HepG2 (cell line): ENCODE measurements around the gene STX1B. TPM values are rescaled to one million over a fixed set of nuclear protein-coding genes. Genes with fewer than 3 reads are reported as not detected.

Experiments used
- ATAC-seq: fragments of 200-7000 bp; cut with Tn5 transposase; 3 replicates; pipeline ENCODE4 v1.9.1; 2020; ENCODE audit warnings: mild to moderate bottlenecking, moderate library complexity
- BruUV-seq: library from RNA; stranded (reverse); fragments of 400-500 nt; replicated peaks from 2 replicates; lab custom pipeline; 2021; lab: Mats Ljungman, UMichigan
- CTCF ChIA-PET: fragments of 300-600 bp; formaldehyde crosslinking; extraction: SDS; loops from one replicate; lab custom pipeline; 2021; ENCODE audit warnings: low total read pairs, inconsistent platforms, low intra/inter-chr PET ratio; lab: Yijun Ruan, JAX
- POLR2A ChIA-PET: fragments of 350-600 bp; sonication (Branson Sonifier 250); formaldehyde crosslinking; loops from one replicate; lab custom pipeline; 2020; ENCODE audit warnings: antibody characterized with exemption, inconsistent platforms; lab: Yijun Ruan, JAX
- DNase-seq: peaks from one replicate; pipeline ENCODE4 v3.0.0-alpha.2; 2015; ENCODE audit warnings: low spot score
- FAIRE-seq: peaks from 3 replicates; lab custom pipeline; 2011; peaks lifted over from hg19 to GRCh38; lab: Jason Lieb, UNC
- H2AFZ ChIP-seq: one replicate; pipeline ENCODE4 v1.6.1; 2011; ENCODE audit warnings: low read length, inconsistent platforms
- H3K27ac ChIP-seq: fragments of 300-600 bp; 3 replicates; pipeline ENCODE4 v1.8.0; 2011; ENCODE audit warnings: mixed run types, mild to moderate bottlenecking, mixed read lengths, low read length, inconsistent platforms; ENCODE audit not compliant: insufficient read depth; ENCODE audit errors: extremely low read length
- H3K27me3 ChIP-seq, 2 experiments: fragments of 200-600 bp in 1 of 2; 2 replicates in 1 of 2; 3 replicates in 1 of 2; pipeline versions ENCODE4 v1.6.0 to v1.8.0; 2011; ENCODE audit warnings: low read length in 2 of 2, mild to moderate bottlenecking in 2 of 2, moderate library complexity in 2 of 2, inconsistent platforms in 1 of 2; ENCODE audit not compliant: insufficient read depth in 2 of 2, control insufficient read depth in 1 of 2
- H3K36me3 ChIP-seq, 2 experiments: fragments of 200-600 bp in 1 of 2; replicated peaks in 1 of 2; 2 replicates in 1 of 2; 3 replicates in 1 of 2; pipeline versions ENCODE4 v1.5.1 to v1.8.0; 2011; ENCODE audit warnings: low read length in 2 of 2, inconsistent platforms in 1 of 2; ENCODE audit not compliant: insufficient read depth in 2 of 2, control insufficient read depth in 1 of 2
- H3K4me1 ChIP-seq: 2 replicates; pipeline ENCODE4 v1.5.1; 2012; ENCODE audit warnings: low read length, inconsistent platforms; ENCODE audit not compliant: insufficient read depth
- H3K4me2 ChIP-seq: 2 replicates; pipeline ENCODE4 v1.6.0; 2011; ENCODE audit warnings: low read depth, low read length, inconsistent platforms
- H3K4me3 ChIP-seq, 3 experiments: fragments of 200-600 bp in 1 of 3; sonication (generic), shearing (Covaris generic) in 1 of 3; replicated peaks in 1 of 3; 2 replicates each; pipeline ENCODE4 v1.5.1; 2011 to 2016; ENCODE audit warnings: low read length in 3 of 3, inconsistent platforms in 2 of 3, low read depth in 2 of 3, mild to moderate bottlenecking in 2 of 3, control low read depth in 1 of 3, mixed read lengths in 1 of 3; ENCODE audit not compliant: insufficient read depth in 1 of 3
- H3K79me2 ChIP-seq: one replicate; pipeline ENCODE4 v1.6.1; 2011; ENCODE audit warnings: low read length, inconsistent platforms; ENCODE audit not compliant: insufficient read depth
- H3K9ac ChIP-seq: 2 replicates; pipeline ENCODE4 v1.6.0; 2011; ENCODE audit warnings: mild to moderate bottlenecking, low read depth, low read length, inconsistent platforms; ENCODE audit not compliant: insufficient read depth
- H3K9me3 ChIP-seq: 2 replicates; pipeline ENCODE4 v1.5.1; 2012; ENCODE audit warnings: mild to moderate bottlenecking, low read length
- H4K20me1 ChIP-seq: 2 replicates; pipeline ENCODE4 v1.6.0; 2011; ENCODE audit warnings: inconsistent platforms, mild to moderate bottlenecking, low read length, moderate library complexity; ENCODE audit not compliant: insufficient read depth
- CENPBD1 ChIP-seq: sonication (generic); formaldehyde crosslinking; IDR thresholded peaks from 2 replicates; pipeline ENCODE4 v1.8.0; 2022; ENCODE audit warnings: missing genetic modification reagents, low read depth, mild to moderate bottlenecking, borderline replicate concordance
- CSRNP1 ChIP-seq: sonication (generic); formaldehyde crosslinking; IDR thresholded peaks from 2 replicates; pipeline ENCODE4 v1.8.1; 2023; ENCODE audit warnings: mild to moderate bottlenecking, missing genetic modification reagents
- EHMT2 ChIP-seq: fragments of 200-600 bp; sonication (generic); IDR thresholded peaks from 2 replicates; pipeline ENCODE4 v1.7.0; 2017; ENCODE audit warnings: antibody characterized with exemption, low read depth, low read length, borderline replicate concordance
- FOXK1 ChIP-seq: sonication (generic); formaldehyde crosslinking; IDR thresholded peaks from 2 replicates; pipeline ENCODE4 v1.4.0; 2020; ENCODE audit warnings: low read depth, missing genetic modification reagents, borderline replicate concordance
- HNRNPL ChIP-seq: fragments of 200-400 bp; formaldehyde crosslinking; IDR thresholded peaks from 2 replicates; pipeline ENCODE4 v1.6.1; 2017; ENCODE audit warnings: mild to moderate bottlenecking, low read depth, low read length
- HOXA3 ChIP-seq: sonication (generic); formaldehyde crosslinking; IDR thresholded peaks from 2 replicates; pipeline ENCODE4 v1.5.0; 2020; ENCODE audit warnings: missing genetic modification reagents
- MAZ ChIP-seq, 2 experiments: sonication (generic) in 1 of 2; formaldehyde crosslinking in 1 of 2; IDR thresholded peaks; 2 replicates each; pipeline versions ENCODE4 v1.5.0 to v1.6.1; 2012 to 2020; ENCODE audit warnings: low read depth in 2 of 2, mild to moderate bottlenecking in 2 of 2, borderline replicate concordance in 1 of 2, improper control_type of control experiment in 1 of 2, low read length in 1 of 2, missing genetic modification reagents in 1 of 2, moderate library complexity in 1 of 2
- NFATC3 ChIP-seq: sonication (generic); formaldehyde crosslinking; IDR thresholded peaks from 2 replicates; pipeline ENCODE4 v1.5.1; 2020; ENCODE audit warnings: mild to moderate bottlenecking, missing genetic modification reagents
- NFRKB ChIP-seq: fragments of 450-650 bp; IDR thresholded peaks from 2 replicates; pipeline ENCODE4 v1.6.1; 2017
- RBAK ChIP-seq: sonication (generic); formaldehyde crosslinking; IDR thresholded peaks from 2 replicates; pipeline ENCODE4 v1.5.1; 2020; ENCODE audit warnings: mild to moderate bottlenecking, missing genetic modification reagents
- SMARCE1 ChIP-seq: fragments of 450-650 bp; IDR thresholded peaks from 2 replicates; pipeline ENCODE4 v1.6.1; 2017; ENCODE audit warnings: borderline replicate concordance
- YEATS2 ChIP-seq: sonication (generic); formaldehyde crosslinking; IDR thresholded peaks from 2 replicates; pipeline ENCODE4 v1.4.0; 2020; ENCODE audit warnings: missing genetic modification reagents, borderline replicate concordance
- ZNF205 ChIP-seq: IDR thresholded peaks from 2 replicates; pipeline ENCODE4 v1.6.1; 2018; ENCODE audit warnings: missing biosample characterization, missing genetic modification reagents
- ZNF367 ChIP-seq: sonication (generic); formaldehyde crosslinking; IDR thresholded peaks from 2 replicates; pipeline ENCODE4 v1.4.0; 2020; ENCODE audit warnings: missing genetic modification reagents, borderline replicate concordance
- ZNF432 ChIP-seq: sonication (generic); formaldehyde crosslinking; IDR thresholded peaks from 2 replicates; pipeline ENCODE4 v1.5.0; 2020; ENCODE audit warnings: missing genetic modification reagents, mild to moderate bottlenecking, borderline replicate concordance
- ZNF501 ChIP-seq: sonication (generic); formaldehyde crosslinking; IDR thresholded peaks from 2 replicates; pipeline ENCODE4 v1.5.1; 2020; ENCODE audit warnings: mild to moderate bottlenecking, moderate library complexity, missing genetic modification reagents
- ZNF543 ChIP-seq: sonication (generic); formaldehyde crosslinking; IDR thresholded peaks from 2 replicates; pipeline ENCODE4 v1.4.0; 2020; ENCODE audit warnings: mild to moderate bottlenecking, missing genetic modification reagents
- ZNF709 ChIP-seq: sonication (generic); formaldehyde crosslinking; IDR thresholded peaks from 2 replicates; pipeline ENCODE4 v1.5.0; 2020; ENCODE audit warnings: mild to moderate bottlenecking, missing genetic modification reagents
- WGBS: methylation state at CpG from one replicate; pipeline ENCODE4 v1.1.6; 2017; ENCODE audit warnings: low lambda C conversion rate; 5-methylcytosine and 5-hydroxymethylcytosine counted together
- in situ Hi-C: cut with HindIII; loops from 2 replicates; pipeline ENCODE4 v1.10.0; 2017; ENCODE audit warnings: low pct_unique_long_range_greater_than_20kb; ENCODE audit not compliant: extremely low pct_ligation_motif_present
- intact Hi-C: fragments of 100-400 bp; cut with micrococcal nuclease; formaldehyde crosslinking; loops from one replicate; pipeline ENCODE4 v1.10.0; 2022; ENCODE audit not compliant: unreplicated experiment
- polyA plus RNA-seq, 8 experiments: library from polyadenylated mRNA; depleted of rRNA in 3 of 8; stranded (reverse) in 7 of 8; unstranded in 1 of 8; fragments of >200 nt; fragmentation: Illumina TruSeq in 4 of 8; extraction: Trizol in 4 of 8; gene quantifications; 2 replicates each; pipeline versions ENCODE4 v1.2.1 to v1.2.3, GENCODE V29; 2011 to 2016; ENCODE audit warnings: low read depth in 4 of 8, missing spikeins in 1 of 8, mixed read lengths in 1 of 8; ENCODE audit not compliant: insufficient read depth in 1 of 8
- total RNA-seq, 5 experiments: library from RNA; depleted of rRNA; stranded (reverse); fragments of >200 nt; fragmentation: Illumina TruSeq; extraction: Trizol; gene quantifications; 2 replicates each; pipeline ENCODE4 v1.2.3, GENCODE V29; 2016; ENCODE audit warnings: low read depth in 1 of 5

Gene STX1B
- total and polyA plus RNA-seq, 2 of the 13 experiments (the other 11 are each of a cell fraction or from before 2014, with no cell fraction given): 2.1 to 3.0 TPM

GRCh38 chr16:30949650-30950515 is 60.6 kb downstream of the STX1B start (continued):
- TF ChIP-seq MAZ (IDR thresholded peaks at IDR 0.05; ENCODE audit: borderline replicate concordance, low read depth, low read length) (0 out of 2 replicates have a peak, but pooled peaks have one; percentile 55), MAZ (CRISPR knock-in tag; IDR thresholded peaks at IDR 0.05; ENCODE audit: low read depth) (peak; percentile 91), NFRKB (no peak)

- H3K27ac ChIP-seq: peak within 1 kb of the TSS; percentile 74
- H3K4me3 ChIP-seq: peak within 1 kb of the TSS; percentile 74 to 93 (median 88)
- in situ Hi-C loops (no loop called here), intact Hi-C loops (loop anchor here (1.0 kb wide), 1 partner anchor 27 kb away; no protein-coding TSS in a partner anchor)
- peak within 1 kb of the TSS; percentile 98 for H3K4me2 ChIP-seq
- ATAC-seq: peak; percentile 48
- no peak for DNase-seq
- 3% methylated on average over 42 of the region's 70 CpGs for WGBS
- no TSS peak for BruUV-seq
- H3K36me3 ChIP-seq: peaks cover under 1 to 10% of the 10 kb centered on the region in 2 experiments; a peak in 3 of 5 replicates
- H3K9ac ChIP-seq: peak within 1 kb of the TSS; percentile 91
- FAIRE-seq: peak; percentile 37
- H3K9me3 ChIP-seq: no peaks in the 10 kb centered on the region
- POLR2A ChIA-PET: interaction anchor here (0.7 to 2.1 kb wide), 11 partner anchors 8 to 232 kb away, joined by 3 to 8 read pairs (median 6); partner anchors contain the start of genes FBXL19, KAT8, ZNF646 and ZNF668
- CTCF ChIA-PET: no interaction called here
- peaks cover 5% of the 10 kb centered on the region for H3K79me2 ChIP-seq
- peaks cover 35% of the 10 kb centered on the region for H3K4me1 ChIP-seq
- H2AFZ ChIP-seq: no peak within 1 kb of the TSS
- no peaks in the 10 kb centered on the region for H4K20me1 ChIP-seq
- no peaks in the 10 kb centered on the region; a peak in 1 of 5 replicates for H3K27me3 ChIP-seq
- TF ChIP-seq CENPBD1: no peak; the same call in 1 of the 2 replicates
- 0 out of 2 replicates have a peak, but pooled peaks have one; percentile 14 for TF ChIP-seq ZNF432 (CRISPR knock-in tag)
- 0 out of 2 replicates have a peak, but pooled peaks have one; percentile 38 for TF ChIP-seq ZNF367 (CRISPR knock-in tag)
- no peak for TF ChIP-seq YEATS2
- peak; percentile 70; the same call in 1 of the 2 replicates for TF ChIP-seq ZNF709 (CRISPR knock-in tag)
- no peak for TF ChIP-seq CSRNP1
- no peak for TF ChIP-seq ZNF543 (CRISPR knock-in tag)
- TF ChIP-seq ZNF205: no peak; the same call in 1 of the 2 replicates
- TF ChIP-seq ZNF501: peak; percentile 69; the same call in 1 of the 2 replicates
- no peak for TF ChIP-seq RBAK
- TF ChIP-seq HNRNPL: peak; percentile 37; the same call in 1 of the 2 replicates
- TF ChIP-seq FOXK1: no peak
- no peak for TF ChIP-seq NFATC3 (CRISPR knock-in tag)
- TF ChIP-seq HOXA3 (CRISPR knock-in tag): peak; percentile 71
- TF ChIP-seq EHMT2: no peak
- no peak for TF ChIP-seq SMARCE1
These were observed 61.5 kb downstream of the STX1B start, which contains the start of gene ORAI3 for GRCh38 chr16:30948667-30949649. ORAI3 (plus strand) TSS chr16:30949068; CDS start chr16:30949290, 222 bp downstream.
